GM18526 (cell line): Measurements from ENCODE around the gene ZNF500.
A peak's percentile ranks its signal among the peaks of the same experiment; 100 is the strongest.

ENCODE experiments used
- POLR2A ChIP-seq: IDR thresholded peaks from 3 replicates; pipeline ENCODE4 v1.6.1; 2011; ENCODE audit not compliant: insufficient read length; ENCODE audit errors: extremely low read depth

ZNF500 gene

DNA sequence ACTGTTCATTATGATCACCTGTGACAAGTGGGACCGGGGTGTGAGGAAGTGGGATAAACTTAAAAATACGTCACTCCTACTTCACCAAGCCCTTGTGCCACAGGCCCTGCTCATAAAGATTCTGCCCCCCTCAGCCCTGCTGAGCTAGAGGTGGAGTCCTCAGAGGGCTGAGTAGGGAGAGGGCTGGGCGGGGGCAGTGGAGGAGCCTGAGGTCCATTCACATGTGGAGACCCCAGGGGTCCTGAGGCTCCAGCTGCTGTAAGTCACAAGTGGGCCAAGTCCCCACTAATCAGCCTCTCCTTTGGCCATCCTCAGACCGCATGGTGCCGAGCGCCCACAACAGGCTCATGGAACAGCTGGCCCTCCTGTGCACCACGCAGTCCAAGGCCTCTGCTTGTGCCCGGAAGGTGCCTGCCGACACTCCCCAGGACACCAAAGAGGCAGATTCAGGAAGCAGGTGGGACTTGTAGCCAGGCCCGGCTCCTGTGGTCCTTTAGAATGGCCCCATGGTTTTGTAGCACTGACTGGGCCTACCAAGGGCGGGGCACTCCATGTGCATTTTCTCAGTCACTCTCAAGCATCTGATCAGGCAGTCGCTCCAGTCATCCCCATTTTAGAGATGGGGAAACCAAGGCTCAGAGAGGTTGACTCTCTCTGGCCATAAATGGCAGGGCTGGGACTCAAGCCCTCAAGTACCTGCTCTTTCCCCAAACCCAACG is 22.2 kb downstream of the ZNF500 start:
- TF ChIP-seq POLR2A = no peak

DNA sequence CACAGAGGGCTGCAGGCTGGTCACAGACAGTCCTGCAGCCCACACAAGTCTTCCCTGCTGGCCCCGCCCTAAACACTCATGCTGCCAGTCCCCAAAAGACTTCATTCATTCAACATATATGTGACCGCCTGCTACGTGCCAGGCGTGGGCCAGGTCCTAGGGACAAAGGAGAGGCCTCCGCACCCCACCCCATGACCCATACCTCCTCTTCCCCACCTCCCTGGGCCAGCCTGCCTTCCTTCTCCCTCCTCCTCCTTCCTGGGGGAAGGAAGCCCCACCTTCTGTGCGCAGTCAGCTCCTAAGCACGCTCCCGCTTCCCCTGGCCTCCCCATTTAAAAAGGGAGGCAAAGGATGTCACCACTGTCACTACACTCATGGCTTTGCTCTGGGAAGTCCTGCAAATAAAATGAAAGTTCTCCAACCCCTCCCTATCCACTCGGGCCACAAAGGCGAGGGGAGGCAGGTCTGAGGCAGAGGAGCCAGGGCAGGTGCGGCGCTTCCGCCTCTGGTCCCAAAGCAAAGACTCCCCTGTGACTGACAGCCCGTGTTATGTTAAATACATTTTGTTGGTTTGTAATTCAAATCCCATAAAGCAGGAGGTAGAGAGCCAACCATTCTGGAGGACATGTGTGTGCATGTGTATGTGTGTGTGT is 23.6 kb downstream of the ZNF500 start:
- TF ChIP-seq POLR2A = no peak

DNA sequence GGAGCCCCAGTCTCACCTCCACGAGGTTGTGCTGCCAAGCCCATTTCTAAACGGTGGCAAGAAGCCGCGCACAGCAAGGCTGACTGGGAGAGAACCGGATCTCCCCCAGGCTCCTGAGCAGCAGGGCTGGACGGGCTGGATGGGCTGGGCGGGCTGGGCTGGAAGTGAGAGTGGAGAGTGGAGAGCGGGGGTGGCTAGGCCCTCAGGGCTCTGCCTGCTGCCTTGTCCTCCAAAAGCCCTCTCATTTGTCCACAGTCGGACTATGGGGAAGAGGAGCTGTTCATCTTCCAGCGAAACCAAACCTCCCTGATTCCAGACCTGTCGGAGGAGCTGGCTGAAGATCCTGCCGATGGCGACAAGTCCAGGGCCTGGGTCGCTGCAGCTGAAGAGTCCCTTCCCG is 29.4 kb downstream of the ZNF500 start:
- no peak for TF ChIP-seq POLR2A

DNA sequence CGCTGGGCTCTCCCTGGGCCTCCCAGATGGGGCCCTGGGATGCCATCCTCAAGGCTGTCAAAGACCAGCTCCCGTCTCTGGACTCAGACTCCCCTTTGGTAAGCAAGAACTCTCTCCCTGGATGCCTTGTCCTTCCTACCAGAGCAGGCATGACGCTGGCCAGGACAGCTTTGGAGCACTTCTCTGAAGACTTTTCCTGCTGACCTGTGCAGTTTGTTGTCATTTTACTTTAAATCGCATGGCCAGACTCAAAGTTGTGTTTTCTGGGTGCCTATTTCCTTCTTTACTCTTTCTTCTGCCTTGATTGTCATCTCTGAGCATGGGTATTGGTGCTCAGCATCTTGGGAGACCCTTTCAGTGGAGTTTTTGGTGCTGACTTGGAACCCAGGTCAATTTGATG is 30.4 kb downstream of the ZNF500 start:
- TF ChIP-seq POLR2A = no peak

- TF ChIP-seq POLR2A = peak; percentile 69
These were observed 32.0 kb downstream of the ZNF500 start for GRCh38 chr16:4734730-4735535.

GRCh38 chr16:4734063-4734729 is 32.8 kb downstream of the ZNF500 start, which contains the start of the genes ANKS3 and DNAAF8:
ANKS3 (minus strand) TSS chr16:4734271; CDS start chr16:4730149, 4,122 bp downstream.
DNAAF8 (plus strand) TSS chr16:4734537; CDS start chr16:4736515, 1,978 bp downstream.
- peak; percentile 47 for TF ChIP-seq POLR2A

- TF ChIP-seq POLR2A = no peak
These were observed 33.3 kb downstream of the ZNF500 start for GRCh38 chr16:4733747-4734062.

GRCh38 chr16:4733211-4733742 is 33.7 kb downstream of the ZNF500 start:
- TF ChIP-seq POLR2A = no peak

DNA sequence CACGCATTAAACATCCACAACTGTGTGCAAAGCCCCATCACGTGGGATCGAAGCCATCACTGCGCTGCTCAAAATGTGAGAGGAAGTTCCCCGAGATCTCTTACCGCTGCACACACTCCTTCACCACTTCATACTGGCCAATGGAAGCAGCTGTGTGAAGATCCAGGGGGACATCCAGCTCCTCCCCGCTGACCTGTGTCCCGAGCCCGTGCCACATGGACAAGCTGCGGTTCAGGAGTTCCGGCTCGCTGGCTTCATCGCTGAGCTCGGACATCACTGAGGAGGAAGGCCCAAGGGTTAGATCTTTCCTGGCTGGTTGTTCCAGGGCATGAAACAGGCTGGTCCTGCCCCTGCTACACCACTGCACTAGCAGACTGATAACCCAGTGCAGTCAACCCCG is 37.1 kb downstream of the ZNF500 start:
- TF ChIP-seq POLR2A = no peak

DNA sequence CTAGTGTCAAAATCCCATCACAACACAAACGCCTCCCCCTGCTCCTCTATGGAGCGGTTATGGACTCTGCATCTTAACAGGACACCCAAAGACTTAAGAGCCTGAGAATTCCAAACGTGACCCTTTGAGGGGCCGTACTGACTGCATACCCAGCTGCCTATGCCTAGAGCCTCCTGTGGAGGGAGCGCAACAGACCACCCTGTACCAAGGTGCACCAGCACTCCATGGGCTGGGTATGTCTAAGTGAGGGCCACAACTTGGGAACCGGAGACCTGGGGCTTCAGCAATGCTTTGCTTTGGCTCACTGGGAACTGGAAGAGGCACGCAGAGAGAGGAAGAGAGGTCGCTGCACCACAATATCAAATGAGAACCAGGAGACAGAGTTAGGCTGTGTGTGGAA is 38.3 kb downstream of the ZNF500 start:
- TF ChIP-seq POLR2A = no peak

DNA sequence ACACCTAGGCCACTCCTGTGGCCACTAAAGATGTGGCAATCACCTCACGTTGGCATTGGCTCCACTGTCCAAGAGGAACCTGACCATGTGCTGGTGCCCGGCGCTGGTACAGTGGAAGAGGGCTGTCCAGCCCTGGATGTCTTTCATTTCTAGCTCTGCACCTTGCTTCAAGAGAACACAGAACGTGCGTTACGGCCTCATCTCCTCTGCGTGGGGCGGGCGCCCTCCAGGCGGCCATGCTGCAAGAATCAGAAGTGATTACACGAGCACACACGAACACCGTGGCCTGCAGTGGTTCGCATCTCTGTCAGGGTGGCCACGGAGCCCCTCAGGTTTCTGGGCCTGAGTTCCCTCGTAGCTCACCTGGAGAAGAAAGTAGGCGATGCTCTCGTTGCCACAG is 40.3 kb downstream of the ZNF500 start:
- TF ChIP-seq POLR2A = no peak

GRCh38 chr16:4724661-4725270 is 42.2 kb downstream of the ZNF500 start:
- no peak for TF ChIP-seq POLR2A

- no peak for TF ChIP-seq POLR2A
These were observed 43.7 kb downstream of the ZNF500 start for GRCh38 chr16:4723071-4723767.

DNA sequence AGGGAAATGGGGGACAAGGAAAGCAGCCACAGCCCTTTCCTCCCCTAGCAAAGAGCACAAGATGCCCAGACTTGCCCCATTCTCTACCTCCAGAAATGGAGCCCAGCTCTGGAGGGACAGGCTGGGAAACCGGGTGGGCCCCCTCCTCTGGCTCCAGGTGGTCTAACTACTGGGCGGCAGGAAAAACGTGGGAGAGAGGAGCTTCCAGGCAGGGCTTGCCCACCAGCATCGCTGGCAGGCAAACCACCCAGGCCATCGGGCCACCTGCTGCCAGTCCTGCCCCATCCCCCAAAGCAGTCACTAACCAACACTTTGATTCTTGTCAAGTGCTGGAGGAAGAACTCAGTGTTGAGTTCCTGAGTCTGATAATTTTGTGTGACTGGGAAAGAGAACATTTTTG is 48.5 kb downstream of the ZNF500 start:
- TF ChIP-seq POLR2A = no peak
